NCI-H82 treated with DMSO at 0.1 percent for 48 hours (cell line): ENCODE results near the gene NAV1.
"Not testable (repeated sequence)": the region's sequence is repeated elsewhere in the genome, so short reads cannot be mapped to it uniquely, and the experiment has no call there.

Experiments used
- DNase-seq: peaks from one replicate; lab custom pipeline; 2025; ENCODE audit not compliant: unreplicated experiment; lab: John Stamatoyannopoulos, UW

Gene NAV1

DNA sequence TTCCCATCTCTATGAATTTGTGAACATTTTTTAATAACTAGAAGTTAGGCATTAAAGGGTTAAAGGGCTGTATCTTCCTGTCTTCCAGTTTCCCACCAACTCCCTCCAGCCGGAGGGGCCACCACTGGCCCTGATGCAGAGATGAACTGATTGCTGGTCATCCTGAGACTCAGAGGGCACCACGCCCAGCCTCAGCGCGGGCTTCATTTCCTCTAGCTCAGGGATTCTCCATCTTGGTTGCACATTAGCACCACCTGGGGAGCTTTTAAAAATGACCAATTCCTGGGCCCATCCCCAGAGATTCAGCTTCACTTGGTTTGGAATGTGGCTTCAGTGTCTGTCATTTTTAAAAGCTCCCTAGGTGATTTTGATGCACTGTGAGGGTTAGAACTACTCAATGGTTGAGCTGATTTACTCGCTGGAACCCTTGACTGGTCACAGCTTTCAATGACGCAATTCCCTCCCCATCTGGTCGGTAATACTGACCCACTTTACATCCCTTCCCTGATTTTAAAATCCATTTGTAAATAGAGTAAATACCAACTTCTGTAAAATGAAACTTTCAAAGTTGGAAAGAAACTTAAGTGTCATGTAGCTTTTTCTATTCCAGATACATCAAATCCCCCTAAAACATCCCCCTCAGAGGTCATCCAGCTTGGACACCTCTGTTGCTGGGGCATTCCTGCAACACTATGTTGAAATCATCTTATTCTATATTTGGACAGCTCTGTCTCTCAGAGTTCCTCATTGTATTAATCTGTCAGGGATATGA lies 5.1 kb downstream of the NAV1 start:
- DNase-seq: no peak

DNA sequence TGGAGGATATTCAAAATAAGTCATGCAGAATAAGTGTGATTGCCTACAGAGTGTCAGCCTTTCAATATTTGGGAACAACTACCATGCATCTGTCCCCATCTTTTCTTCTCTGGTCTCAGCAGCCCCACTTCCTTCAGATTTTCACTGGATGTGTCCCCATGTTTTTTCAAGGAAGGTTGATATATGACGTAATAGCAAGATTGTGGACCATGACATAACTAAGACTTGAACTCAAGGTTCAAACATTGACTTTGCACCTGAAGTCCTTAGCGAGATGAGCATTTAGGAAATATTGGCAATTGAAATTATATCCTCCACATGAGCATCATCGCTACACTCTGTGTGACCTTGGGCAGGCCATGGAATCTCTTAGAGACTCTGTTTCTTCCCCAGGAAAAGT lies 5.8 kb downstream of the NAV1 start:
- no peak for DNase-seq

GRCh38 chr1:201545851-201546492 lies 7.0 kb downstream of the NAV1 start:
- no peak for DNase-seq

GRCh38 chr1:201549522-201549921 lies 10.6 kb downstream of the NAV1 start:
- DNase-seq: not testable (repeated sequence)

GRCh38 chr1:201551096-201551495 lies 12.2 kb downstream of the NAV1 start:
- no peak for DNase-seq

DNA sequence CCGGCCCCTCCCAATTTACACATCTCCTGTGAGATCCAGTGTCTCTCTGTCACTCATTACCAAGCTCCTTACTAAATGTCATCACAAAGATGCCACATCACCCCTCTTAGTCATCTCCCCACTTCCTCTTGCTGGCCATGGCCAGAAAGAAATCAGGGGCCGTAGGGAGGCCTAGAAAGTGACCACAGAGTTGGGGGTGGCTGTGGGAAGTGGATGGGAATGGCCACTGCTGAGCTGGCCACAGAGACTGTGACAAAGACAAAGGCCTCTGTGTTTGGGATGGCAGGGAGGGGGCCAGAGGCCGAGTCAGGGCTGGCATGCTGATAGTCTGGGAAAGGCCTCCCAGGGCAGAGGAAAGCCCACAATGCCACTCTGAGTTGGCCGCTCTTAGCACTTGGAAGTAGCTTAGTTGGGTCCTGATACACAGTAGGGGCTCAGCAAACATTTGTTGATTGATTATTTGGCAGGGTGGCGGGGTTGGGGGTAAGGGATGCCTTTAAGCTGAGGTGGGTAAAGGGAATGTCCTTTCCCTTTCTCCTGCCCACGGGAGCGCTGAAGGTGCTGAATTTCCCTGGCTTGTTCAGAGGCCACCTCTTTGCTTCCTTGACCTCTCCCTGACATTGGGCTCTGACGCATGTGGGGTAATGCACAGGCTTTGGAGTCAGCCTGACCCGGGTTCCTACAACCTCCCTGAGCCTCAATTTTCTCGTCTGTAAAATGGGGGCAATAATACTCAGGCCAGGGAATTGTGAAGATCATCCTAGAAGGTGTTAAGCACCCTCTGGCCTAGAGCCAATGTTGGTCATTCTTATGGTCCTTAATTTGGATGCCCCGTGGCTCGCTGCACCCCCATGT lies 13.2 kb downstream of the NAV1 start:
- no peak for DNase-seq

DNA sequence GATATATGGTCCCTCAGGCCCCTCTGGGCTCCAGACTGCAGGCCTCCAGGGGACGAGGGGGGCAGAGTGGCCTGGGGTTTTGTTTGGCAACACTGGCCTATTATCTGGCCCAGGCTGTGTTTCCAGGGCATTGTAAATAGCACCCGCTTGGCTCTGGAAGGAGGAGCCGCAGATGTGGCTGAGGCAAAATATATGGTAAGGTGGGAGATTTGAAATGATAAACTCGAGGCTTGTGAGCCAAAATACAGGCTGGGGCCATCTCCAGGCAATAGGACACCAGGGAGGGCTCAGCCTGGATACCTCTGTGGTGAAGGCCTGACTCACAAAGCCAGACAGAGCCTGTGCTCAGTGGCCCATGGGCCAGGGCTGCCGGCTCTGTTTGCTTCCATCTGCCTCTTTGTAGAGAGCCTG lies 14.0 kb downstream of the NAV1 start:
- no peak for DNase-seq

DNA sequence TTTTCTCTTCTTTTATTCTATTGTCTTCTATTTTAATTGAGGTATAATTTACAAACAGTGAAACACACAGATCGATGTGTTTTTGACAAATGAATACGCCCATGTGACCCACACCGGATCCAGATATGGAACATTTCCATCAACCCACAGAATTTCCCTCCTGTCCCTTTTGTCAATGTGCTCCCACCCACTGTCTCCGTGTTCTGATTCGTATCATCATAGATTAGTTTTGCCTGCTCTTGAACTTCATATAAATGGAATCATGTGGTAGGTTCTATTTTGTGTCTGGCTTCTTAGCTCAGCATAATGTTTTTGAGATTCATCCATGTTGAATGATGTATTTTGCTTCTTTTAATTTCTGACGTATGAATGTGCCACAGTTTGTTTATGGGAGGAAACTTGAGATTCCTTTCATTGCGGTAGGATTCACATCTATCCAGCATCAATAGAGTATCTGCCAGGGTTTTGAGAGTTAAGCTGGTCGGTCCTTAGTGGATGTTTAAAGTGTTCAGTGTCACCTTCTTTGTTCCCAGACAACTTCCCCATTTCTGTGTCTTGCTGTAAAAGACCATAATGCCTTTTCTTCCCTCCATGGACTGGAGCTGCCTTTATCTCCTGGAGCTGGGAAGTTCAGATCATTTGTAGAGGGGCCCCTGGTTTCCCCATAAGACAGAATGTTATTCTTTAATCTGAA lies 14.7 kb downstream of the NAV1 start:
- DNase-seq: no peak

GRCh38 chr1:201554190-201554600 lies 15.3 kb downstream of the NAV1 start:
- DNase-seq: no peak

DNA sequence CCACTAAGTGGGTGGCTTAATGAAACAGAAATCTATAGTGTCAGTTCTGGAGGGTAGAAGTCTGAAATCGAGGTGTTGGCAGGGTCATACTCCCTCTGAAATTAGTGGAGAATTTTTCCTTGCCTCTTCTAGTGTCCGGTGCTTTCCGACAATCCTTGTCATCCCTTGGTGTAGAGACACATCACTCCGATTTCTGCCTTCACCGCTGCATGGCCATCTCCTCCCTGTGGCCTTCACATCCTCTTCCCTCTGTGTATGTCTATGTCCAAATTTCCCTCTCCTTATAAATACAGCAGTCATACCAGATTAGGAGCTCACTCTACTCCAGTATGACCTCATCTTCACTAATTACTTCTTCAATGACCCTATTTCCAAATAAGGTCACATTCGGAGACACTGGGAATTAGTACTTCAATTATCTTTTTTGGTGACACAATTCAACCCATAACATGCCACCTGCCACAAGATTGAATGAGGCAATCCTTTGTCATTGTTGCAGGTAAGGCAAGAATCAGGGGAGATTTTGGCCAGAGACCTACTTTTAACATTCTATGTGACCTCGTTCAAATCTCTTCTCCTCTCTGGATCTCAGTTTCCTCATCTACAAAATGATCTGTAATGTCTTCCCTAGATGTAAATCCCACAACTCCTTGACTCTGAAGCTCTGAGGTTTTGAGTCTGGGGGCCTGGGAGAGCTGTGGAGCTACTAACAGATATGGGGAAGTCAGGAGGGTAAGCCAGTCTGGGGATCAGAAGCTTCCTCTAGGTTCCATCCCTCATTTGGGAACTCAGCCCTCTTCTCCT lies 16.1 kb downstream of the NAV1 start:
- DNase-seq: no peak

DNA sequence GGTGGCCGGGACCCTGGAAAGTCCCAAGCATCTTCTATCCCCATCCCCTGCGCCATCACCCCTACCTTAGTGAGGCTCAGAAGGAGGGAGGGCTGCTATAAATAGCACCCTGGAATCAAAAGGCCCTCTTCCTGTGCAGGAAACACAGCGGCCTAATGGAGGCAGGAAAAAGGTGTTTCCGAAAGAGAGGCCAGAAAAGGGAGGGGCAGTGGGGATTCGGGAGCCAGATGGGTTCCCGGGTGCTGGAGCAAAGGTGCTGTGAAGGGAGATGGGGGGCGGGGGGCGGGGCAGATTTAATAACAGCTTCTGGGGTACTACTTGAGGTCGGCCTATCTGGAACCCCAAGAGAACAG lies 16.6 kb downstream of the NAV1 start:
- DNase-seq: no peak

GRCh38 chr1:201556841-201557571 lies 18.1 kb downstream of the NAV1 start:
- no peak for DNase-seq

DNA sequence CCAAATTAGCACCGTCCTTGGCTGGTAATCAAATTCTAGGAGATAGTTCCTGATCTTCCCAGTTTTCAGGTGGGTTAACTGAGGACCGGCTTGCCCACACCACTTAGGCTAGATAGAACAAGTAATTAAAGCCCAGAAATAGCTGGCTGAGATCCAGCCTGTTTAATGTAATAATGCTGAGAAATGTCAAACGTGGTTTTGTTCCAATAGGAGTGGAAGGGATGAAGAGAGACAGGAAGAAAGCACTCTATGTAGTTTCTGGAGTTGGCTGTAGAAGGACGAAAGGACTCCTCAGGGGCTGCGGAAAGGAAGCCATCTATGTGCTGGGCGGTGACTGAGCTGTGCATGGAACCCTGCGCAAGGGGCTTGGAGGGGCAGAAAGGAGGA lies 18.6 kb downstream of the NAV1 start:
- no peak for DNase-seq

- DNase-seq: peak; percentile 77
These were observed 20.8 kb downstream of the NAV1 start for GRCh38 chr1:201559679-201560162.

DNA sequence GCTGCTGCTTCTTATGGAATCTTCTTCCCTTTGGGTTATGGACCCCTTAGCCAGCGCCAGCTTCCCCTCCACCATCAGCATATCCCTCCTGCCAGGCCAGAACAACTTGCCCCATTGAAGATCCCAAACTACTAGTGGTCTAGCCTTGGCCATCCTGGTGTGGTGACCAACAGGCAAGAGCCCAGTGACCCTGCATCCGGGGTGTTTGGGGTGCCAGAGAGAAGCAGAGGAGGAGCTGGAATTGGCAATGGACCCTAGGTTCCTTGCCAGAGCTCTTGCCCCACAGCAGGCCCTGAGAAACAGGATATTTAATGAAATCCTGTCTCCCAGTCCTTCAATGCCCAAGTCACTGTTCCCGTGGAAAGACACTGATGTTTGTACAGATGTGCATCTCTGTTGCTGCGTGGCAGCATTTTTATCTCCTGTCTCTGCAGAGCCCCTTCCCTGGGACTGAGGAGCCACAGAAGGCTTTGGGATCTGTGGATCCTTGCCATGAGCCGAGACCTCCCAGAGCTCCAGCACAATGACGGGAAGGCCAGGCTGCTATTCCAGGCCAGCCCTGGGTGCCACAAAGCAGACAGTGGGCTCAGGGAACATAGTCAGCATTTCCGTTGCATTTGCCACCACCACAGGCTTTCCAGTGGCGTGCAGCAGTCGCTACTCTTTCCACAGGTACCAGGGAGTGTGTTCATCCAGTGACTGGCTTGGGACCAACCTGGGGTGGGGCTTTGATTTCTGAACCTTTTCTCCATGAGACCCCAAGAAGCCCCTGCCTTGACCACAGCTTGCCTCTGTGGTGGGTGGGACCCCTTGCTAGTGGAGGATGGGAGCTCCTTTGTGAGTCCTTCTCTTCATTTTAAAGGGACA lies 21.6 kb downstream of the NAV1 start:
- no peak for DNase-seq

GRCh38 chr1:201561195-201561564 lies 22.3 kb downstream of the NAV1 start:
- no peak for DNase-seq

DNA sequence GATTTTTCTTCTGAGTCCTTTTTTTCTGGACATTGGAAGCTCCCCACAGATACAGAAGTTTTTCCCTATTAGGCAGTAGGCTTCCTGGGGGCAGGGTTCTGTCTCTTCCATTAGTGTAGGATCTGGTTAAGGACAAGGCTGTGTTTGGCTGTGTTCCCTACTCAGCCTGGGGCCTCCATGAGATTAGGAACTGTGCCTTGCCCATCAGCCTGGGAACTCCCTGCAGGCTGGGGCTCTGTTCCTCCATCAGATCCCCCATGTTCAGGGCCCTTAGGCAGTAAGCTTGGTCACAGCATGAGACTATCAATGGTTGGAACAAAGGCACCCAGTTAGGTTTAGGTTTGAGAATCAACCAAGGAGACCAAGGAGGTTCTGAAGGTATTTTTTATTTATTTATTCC lies 22.7 kb downstream of the NAV1 start:
- DNase-seq: no peak

DNA sequence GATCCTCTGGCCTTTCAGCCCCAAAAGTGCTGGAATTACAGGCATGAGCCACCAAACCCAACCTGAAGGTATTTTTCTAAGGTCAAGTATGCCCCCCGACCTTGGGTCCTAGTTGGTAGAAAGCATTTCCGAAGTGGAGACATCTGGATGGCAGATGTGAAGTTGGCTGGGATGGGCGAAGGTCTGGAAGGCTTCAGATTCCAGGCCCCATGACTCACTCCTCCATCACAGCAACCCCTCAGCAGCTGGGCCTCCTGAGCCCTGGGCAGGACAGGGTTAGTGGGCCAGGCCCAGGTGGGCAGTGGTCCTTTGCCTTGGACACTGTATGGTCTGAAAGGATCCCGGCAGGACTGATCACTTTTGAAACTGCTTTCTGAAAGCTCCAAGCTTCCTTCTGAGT lies 23.3 kb downstream of the NAV1 start:
- DNase-seq: no peak
